ENCODE data around the gene SLX1A.
A peak's percentile ranks its signal among the peaks of the same experiment; 100 is the strongest.
"Not testable (repeated sequence)": the region's sequence is repeated elsewhere in the genome, so short reads cannot be mapped to it uniquely, and the experiment has no call there.

SLX1A gene

GRCh38 chr16:30184891-30185682 lies 8.6 kb upstream of the SLX1A start:
- no peak for DNase-seq

GRCh38 chr16:30185683-30186421 lies 7.8 kb upstream of the SLX1A start:
- peak; percentile 89 for DNase-seq

- no peak for DNase-seq
These were observed 7.3 kb upstream of the SLX1A start for GRCh38 chr16:30186444-30186781.

GRCh38 chr16:30186782-30187555 lies 6.7 kb upstream of the SLX1A start:
- peak; percentile 96 for DNase-seq

GRCh38 chr16:30187556-30187865 lies 6.2 kb upstream of the SLX1A start:
- DNase-seq, result no peak

GRCh38 chr16:30187971-30188561 lies 5.6 kb upstream of the SLX1A start:
- DNase-seq, result peak; percentile 5

- DNase-seq, result not testable (repeated sequence)
These were observed 2.5 kb upstream of the SLX1A start for GRCh38 chr16:30191158-30191557.

- DNase-seq, result not testable (repeated sequence)
These were observed 577 bp upstream of the SLX1A start for GRCh38 chr16:30193098-30193497.

- not testable (repeated sequence) for DNase-seq
These were observed 674 bp downstream of the SLX1A start for GRCh38 chr16:30194172-30194925.

- not testable (repeated sequence) for DNase-seq
These were observed 3.3 kb downstream of the SLX1A start for GRCh38 chr16:30197001-30197400.

GRCh38 chr16:30199049-30199448 lies 5.4 kb downstream of the SLX1A start, which contains the start of gene SULT1A3:
TSS of gene SULT1A3 (plus strand) at chr16:30199255. CDS start at chr16:30200729, 1,474 bp downstream.
- not testable (repeated sequence) for DNase-seq

GRCh38 chr16:30199608-30200343 lies 6.1 kb downstream of the SLX1A start:
- DNase-seq, result not testable (repeated sequence)

- not testable (repeated sequence) for DNase-seq
These were observed 12.0 kb downstream of the SLX1A start for GRCh38 chr16:30205541-30206236.

GRCh38 chr16:30206252-30206651 lies 12.6 kb downstream of the SLX1A start:
- not testable (repeated sequence) for DNase-seq

GRCh38 chr16:30207063-30207704 lies 13.5 kb downstream of the SLX1A start:
- not testable (repeated sequence) for DNase-seq

GRCh38 chr16:30209032-30209431 lies 15.4 kb downstream of the SLX1A start:
- DNase-seq, result not testable (repeated sequence)

- DNase-seq, result not testable (repeated sequence)
These were observed 17.7 kb downstream of the SLX1A start for GRCh38 chr16:30211414-30211813.

- not testable (repeated sequence) for DNase-seq
These were observed 23.4 kb downstream of the SLX1A start for GRCh38 chr16:30217082-30217481.
